GM12872 (cell line): ENCODE measurements around the gene GRB10.

ENCODE experiments used
- TF ChIP-seq, protein P1 (sequence below): IDR thresholded peaks from 3 replicates; pipeline ENCODE4 v1.5.1; 2011; ENCODE audit warnings: low read depth, mild to moderate bottlenecking, low read length, moderate library complexity; ENCODE audit not compliant: insufficient read depth

The GRB10 gene

GRCh38 chr7:50605059-50605458, 177.6 kb downstream of the GRB10 start:
- TF ChIP-seq, protein P1, sequence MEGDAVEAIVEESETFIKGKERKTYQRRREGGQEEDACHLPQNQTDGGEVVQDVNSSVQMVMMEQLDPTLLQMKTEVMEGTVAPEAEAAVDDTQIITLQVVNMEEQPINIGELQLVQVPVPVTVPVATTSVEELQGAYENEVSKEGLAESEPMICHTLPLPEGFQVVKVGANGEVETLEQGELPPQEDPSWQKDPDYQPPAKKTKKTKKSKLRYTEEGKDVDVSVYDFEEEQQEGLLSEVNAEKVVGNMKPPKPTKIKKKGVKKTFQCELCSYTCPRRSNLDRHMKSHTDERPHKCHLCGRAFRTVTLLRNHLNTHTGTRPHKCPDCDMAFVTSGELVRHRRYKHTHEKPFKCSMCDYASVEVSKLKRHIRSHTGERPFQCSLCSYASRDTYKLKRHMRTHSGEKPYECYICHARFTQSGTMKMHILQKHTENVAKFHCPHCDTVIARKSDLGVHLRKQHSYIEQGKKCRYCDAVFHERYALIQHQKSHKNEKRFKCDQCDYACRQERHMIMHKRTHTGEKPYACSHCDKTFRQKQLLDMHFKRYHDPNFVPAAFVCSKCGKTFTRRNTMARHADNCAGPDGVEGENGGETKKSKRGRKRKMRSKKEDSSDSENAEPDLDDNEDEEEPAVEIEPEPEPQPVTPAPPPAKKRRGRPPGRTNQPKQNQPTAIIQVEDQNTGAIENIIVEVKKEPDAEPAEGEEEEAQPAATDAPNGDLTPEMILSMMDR, result no peak

- TF ChIP-seq, protein P1, result no peak
These were observed 179.4 kb downstream of the GRB10 start for GRCh38 chr7:50603287-50603686.

GRCh38 chr7:50599385-50599784, 183.3 kb downstream of the GRB10 start:
- TF ChIP-seq, protein P1, result no peak

DNA sequence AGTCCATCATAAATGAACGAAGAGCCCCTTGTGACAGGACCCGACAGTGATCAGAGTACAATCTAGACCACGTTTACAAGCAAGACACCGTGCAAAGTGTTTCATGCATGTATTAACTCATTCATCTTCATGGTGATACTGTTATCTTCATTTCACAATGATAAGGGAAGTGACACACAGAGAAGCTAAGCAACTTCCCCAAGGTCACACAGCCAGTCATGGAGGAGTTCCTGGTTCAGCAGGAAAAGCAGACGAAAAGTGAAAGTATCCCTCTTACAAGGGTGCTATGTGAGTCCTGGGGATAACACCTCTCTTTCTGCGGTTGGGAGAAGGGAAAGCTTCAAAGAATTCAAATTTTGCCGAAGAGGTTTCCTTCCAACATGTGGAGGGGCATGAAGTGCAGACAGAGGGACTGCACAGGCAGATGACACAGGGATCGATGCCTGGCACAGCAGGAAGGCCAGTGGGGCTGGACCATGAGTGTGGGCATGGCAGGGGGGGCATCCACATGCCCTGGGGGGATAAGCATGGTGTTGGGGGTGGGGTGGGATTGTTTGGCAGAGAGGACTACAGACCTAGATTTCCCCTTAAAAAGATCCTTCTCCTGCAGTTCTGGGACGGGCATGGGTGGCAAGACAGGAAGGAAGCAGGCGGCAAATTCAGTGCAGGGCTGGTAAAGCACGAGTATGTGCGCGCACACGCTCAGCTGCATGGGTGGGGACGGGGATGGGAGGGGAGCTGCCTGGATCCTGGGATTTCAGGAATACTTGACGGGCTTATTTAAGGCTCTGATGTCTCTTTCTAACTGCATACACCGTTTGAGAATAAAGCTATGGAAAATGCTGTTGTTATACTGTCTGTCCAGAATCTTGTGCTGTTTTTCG, 184.0 kb downstream of the GRB10 start:
- TF ChIP-seq, protein P1, result no peak

DNA sequence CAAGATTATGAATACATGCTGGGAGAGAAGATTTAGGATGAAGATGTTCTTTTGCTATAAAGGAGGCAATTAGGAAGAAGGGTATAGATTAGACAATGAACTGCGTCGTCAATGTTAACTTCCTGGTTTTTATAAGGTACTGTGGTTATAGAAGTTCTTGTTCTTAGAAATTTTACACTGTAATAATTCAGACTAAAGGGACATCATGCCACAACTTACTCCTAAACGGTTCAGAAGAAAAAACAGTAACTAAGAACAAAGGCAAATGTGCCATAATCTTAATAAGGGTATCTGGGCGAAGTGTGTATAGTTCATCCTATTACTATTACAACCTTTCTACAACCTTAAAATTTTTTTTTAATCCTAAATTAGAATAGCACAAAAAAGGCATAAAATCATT, 186.2 kb downstream of the GRB10 start:
- TF ChIP-seq, protein P1, result no peak

GRCh38 chr7:50595491-50596102, 187.1 kb downstream of the GRB10 start:
- TF ChIP-seq, protein P1, result peak; percentile 74

GRCh38 chr7:50594734-50595485, 187.8 kb downstream of the GRB10 start:
- TF ChIP-seq, protein P1, result no peak
